GM12878 (cell line): ENCODE data around the gene GMPPB. TPM values are rescaled to one million over a fixed set of nuclear protein-coding genes. Genes with fewer than 3 reads are reported as not detected.

ENCODE experiments used
- ATAC-seq: fragments of 200-7000 bp; cut with Tn5 transposase; 3 replicates; pipeline ENCODE4 v1.9.1; 2020; ENCODE audit warnings: mild to moderate bottlenecking, moderate library complexity
- BruUV-seq: library from RNA; stranded (reverse); fragments of 400-500 nt; replicated peaks from 2 replicates; lab custom pipeline; 2021; lab: Mats Ljungman, UMichigan
- CTCF ChIA-PET: fragments of 300-600 bp; sonication (Branson Sonifier 250); formaldehyde crosslinking; extraction: SDS; loops from one replicate; lab custom pipeline; 2021; ENCODE audit warnings: inconsistent platforms; lab: Yijun Ruan, JAX
- POLR2A ChIA-PET: fragments of 350-600 bp; formaldehyde crosslinking; extraction: SDS; loops from one replicate; lab custom pipeline; 2021; ENCODE audit warnings: inconsistent platforms; lab: Charles Lee
- RAD21 ChIA-PET: fragments of 300-600 bp; sonication (Branson Sonifier 250); formaldehyde crosslinking; loops from one replicate; lab custom pipeline; 2023; ENCODE audit warnings: antibody characterized with exemption; ENCODE audit not compliant: unreplicated experiment; lab: Charles Lee
- SMC1A ChIA-PET: fragments of 300-600 bp; sonication (Branson Sonifier 250); formaldehyde crosslinking; loops from one replicate; lab custom pipeline; 2023; ENCODE audit not compliant: unreplicated experiment, uncharacterized antibody; lab: Charles Lee
- DNase-seq: peaks from one replicate; pipeline ENCODE4 v3.0.0-alpha.2; 2011; ENCODE audit warnings: low read depth, low spot score
- FAIRE-seq: peaks from 3 replicates; lab custom pipeline; 2011; peaks lifted over from hg19 to GRCh38; lab: Jason Lieb, UNC
- H2AFZ ChIP-seq: 2 replicates; pipeline ENCODE4 v1.6.0; 2011; ENCODE audit warnings: low read depth, low read length, control low read depth; ENCODE audit not compliant: control insufficient read depth
- H3K27ac ChIP-seq: 2 replicates; pipeline ENCODE4 v1.5.1; 2011; ENCODE audit warnings: control low read depth; ENCODE audit not compliant: control insufficient read depth, insufficient read depth
- H3K27me3 ChIP-seq, 2 experiments: replicated peaks in 1 of 2; 2 replicates each; pipeline versions ENCODE4 v1.6.0 to v1.6.1; 2011; ENCODE audit warnings: low read length in 1 of 2; ENCODE audit not compliant: control insufficient read depth in 2 of 2, insufficient read depth in 2 of 2
- H3K36me3 ChIP-seq, 2 experiments: 2 replicates each; pipeline ENCODE4 v1.5.1; 2011; ENCODE audit warnings: low read length in 1 of 2; ENCODE audit not compliant: control insufficient read depth in 2 of 2, insufficient read depth in 2 of 2
- H3K4me1 ChIP-seq: 2 replicates; pipeline ENCODE4 v1.6.1; 2011; ENCODE audit warnings: mild to moderate bottlenecking, low read length, moderate library complexity, mixed read lengths; ENCODE audit not compliant: control insufficient read depth, insufficient read depth
- H3K4me2 ChIP-seq: 2 replicates; pipeline ENCODE4 v1.6.0; 2011; ENCODE audit warnings: control low read depth; ENCODE audit not compliant: control insufficient read depth, insufficient read depth
- H3K4me3 ChIP-seq: fragments of 200-600 bp; sonication (generic); 2 replicates; pipeline ENCODE4 v1.5.1; 2016
- H3K79me2 ChIP-seq: 2 replicates; pipeline ENCODE4 v1.6.0; 2011; ENCODE audit warnings: low read length; ENCODE audit not compliant: control insufficient read depth, insufficient read depth
- H3K9ac ChIP-seq: 2 replicates; pipeline ENCODE4 v1.8.0; 2011; ENCODE audit warnings: low read length, control low read depth, mixed read lengths; ENCODE audit not compliant: control insufficient read depth, insufficient read depth
- H3K9me3 ChIP-seq: replicated peaks from 3 replicates; pipeline ENCODE4 v1.5.1; 2011; ENCODE audit warnings: mild to moderate bottlenecking, low read length; ENCODE audit not compliant: control insufficient read depth, insufficient read depth
- H4K20me1 ChIP-seq: 2 replicates; pipeline ENCODE4 v1.6.0; 2011; ENCODE audit not compliant: control insufficient read depth, insufficient read depth
- CUX1 ChIP-seq: IDR thresholded peaks from 2 replicates; pipeline ENCODE4 v1.6.1; 2012; ENCODE audit warnings: improper control_type of control experiment, low read depth, low read length; ENCODE audit not compliant: insufficient replicate concordance
- DPF2 ChIP-seq: fragments of 450-650 bp; IDR thresholded peaks from 2 replicates; pipeline ENCODE4 v1.6.1; 2017; ENCODE audit warnings: mild to moderate bottlenecking
- E2F4 ChIP-seq: IDR thresholded peaks from 2 replicates; pipeline ENCODE4 v1.6.1; 2012; ENCODE audit warnings: low read depth, low read length, improper control_type of control experiment
- ESRRA ChIP-seq: IDR thresholded peaks from 2 replicates; pipeline ENCODE4 v1.6.1; 2012; ENCODE audit warnings: mild to moderate bottlenecking, low read length, improper control_type of control experiment
- EZH2 ChIP-seq: IDR thresholded peaks from 2 replicates; pipeline ENCODE4 v1.6.1; 2012; ENCODE audit warnings: low read depth, mild to moderate bottlenecking, control low read depth, inconsistent platforms, low read length, borderline replicate concordance; ENCODE audit not compliant: control insufficient read depth
- FOXK2 ChIP-seq: fragments of 450-650 bp; IDR thresholded peaks from 2 replicates; pipeline ENCODE4 v1.6.1; 2017; ENCODE audit warnings: mild to moderate bottlenecking, moderate library complexity
- GABPA ChIP-seq: IDR thresholded peaks from 2 replicates; pipeline ENCODE4 v1.6.1; 2014; ENCODE audit warnings: antibody characterized with exemption, low read depth, mild to moderate bottlenecking, inconsistent platforms
- PRDM15 ChIP-seq: fragments of 450-650 bp; formaldehyde crosslinking; IDR thresholded peaks from 2 replicates; pipeline ENCODE4 v1.4.0; 2020; ENCODE audit warnings: mild to moderate bottlenecking, moderate library complexity
- USF1 ChIP-seq: IDR thresholded peaks from 2 replicates; pipeline ENCODE4 v1.6.1; 2011; ENCODE audit warnings: borderline replicate concordance, low read depth, mild to moderate bottlenecking, moderate library complexity, mixed read lengths, low read length; ENCODE audit not compliant: insufficient read depth; ENCODE audit errors: extremely low read length
- ZNF622 ChIP-seq: fragments of 450-650 bp; IDR thresholded peaks from 2 replicates; pipeline ENCODE4 v1.6.1; 2017; ENCODE audit warnings: mild to moderate bottlenecking, inconsistent platforms
- WGBS: methylation state at CpG from one replicate; pipeline ENCODE4 v1.1.6; 2016; ENCODE audit warnings: low lambda C conversion rate; ENCODE audit not compliant: insufficient replicate concordance, insufficient coverage; ENCODE audit errors: missing lambda C conversion rate; 5-methylcytosine and 5-hydroxymethylcytosine counted together
- in situ Hi-C: fragments of 300-500 bp; cut with MboI; formaldehyde crosslinking; loops from 9 replicates; pipeline ENCODE4 v1.14.3; 2018; ENCODE audit warnings: mixed read lengths
- intact Hi-C: fragments of 100-400 bp; cut with micrococcal nuclease; formaldehyde crosslinking; loops from one replicate; pipeline ENCODE4 v1.14.2; 2022; ENCODE audit not compliant: unreplicated experiment
- polyA plus RNA-seq, 11 experiments: library from polyadenylated mRNA; depleted of rRNA in 4 of 11; unstranded in 6 of 11; stranded (reverse) in 5 of 11; fragments of >200 nt; fragmentation: Nextera tagmentation in 4 of 11; fragmentation: Illumina TruSeq in 1 of 11; extraction: Ambion mirVana in 4 of 11; extraction: Trizol in 1 of 11; gene quantifications; 1 replicate in 1 of 11; 2 replicates in 10 of 11; pipeline versions ENCODE4 v1.2.1 to v1.2.3, GENCODE V29; 2011 to 2016; ENCODE audit warnings: inconsistent platforms in 2 of 11, missing spikeins in 2 of 11, low read depth in 1 of 11
- total RNA-seq, 4 experiments: library from RNA; depleted of rRNA in 3 of 4; stranded (reverse); fragments of >200 nt in 3 of 4; fragmentation: Illumina TruSeq in 1 of 4; extraction: Trizol in 1 of 4; gene quantifications; 2 replicates each; pipeline versions ENCODE4 v1.2.1 to v1.2.3, GENCODE V29; 2013 to 2021

The GMPPB gene
- total and polyA plus RNA-seq, 10 of the 15 experiments (the other 5 are each of a cell fraction or from before 2014, with no cell fraction given), result 2.3 to 99.5 (median 23.3) TPM

- BruUV-seq, result no TSS peak
- ATAC-seq, result no peak
- Histone ChIP-seq H3K4me3 (no peak overlapping the region), H3K4me1 (no peaks in the 10 kb centered on the region), H2AFZ (no peak overlapping the region), H3K4me2 (no peak overlapping the region), H3K27ac (no peak overlapping the region), H3K36me3 (peaks cover 9 to 17% of the 10 kb centered on the region in 2 experiments), H4K20me1 (no peaks in the 10 kb centered on the region), H3K27me3 (no peaks in the 10 kb centered on the region), H3K9me3 (no peaks in the 10 kb centered on the region), H3K79me2 (no peaks in the 10 kb centered on the region), H3K9ac (no peak overlapping the region)
- DNase-seq, result no peak
- WGBS, result over 99% methylated on average over 11 of the region's 11 CpGs
- ChIA-PET SMC1A (no interaction called here), RAD21 (no interaction called here), CTCF (interaction anchor here (1.3 kb wide), 1 partner anchor 17 kb away, joined by 3 read pairs; no protein-coding TSS in a partner anchor), POLR2A (no interaction called here)
- intact Hi-C loops (no loop called here), in situ Hi-C loops (no loop called here)
- no peak for FAIRE-seq
- TF ChIP-seq EZH2 (no peak), E2F4 (no peak), ESRRA (no peak), GABPA (no peak), USF1 (no peak), PRDM15 (no peak), CUX1 (no peak), ZNF622 (no peak), DPF2 (no peak), FOXK2 (no peak)
These were observed 14.4 kb upstream of the GMPPB start for GRCh38 chr3:49738067-49738713.
